Peyer's patch (tissue), 4 donors: ENCODE data around the gene RSPH1.

Source experiments
- CTCF ChIP-seq, 6 experiments: fragments of 450-650 bp in 4 of 6; fragments of 200-600 bp in 2 of 6; sonication (generic) in 1 of 6; IDR thresholded peaks; one replicate each; pipeline ENCODE4 v1.5.1; 2017 to 2019; ENCODE audit warnings: antibody characterized with exemption in 6 of 6, mild to moderate bottlenecking in 3 of 6, moderate library complexity in 1 of 6
- POLR2A ChIP-seq, 2 donors: fragments of 450-650 bp; IDR thresholded peaks; one replicate each; pipeline ENCODE4 v1.5.1; 2017; ENCODE audit warnings: antibody characterized with exemption in 2 of 2, mild to moderate bottlenecking in 2 of 2, moderate library complexity in 2 of 2

GRCh38 chr21:42423197-42423675 lies 72.8 kb downstream of the RSPH1 start:
- no peak for TF ChIP-seq POLR2A (IDR thresholded peaks at IDR 0.05)
- no peak for TF ChIP-seq CTCF (IDR thresholded peaks at IDR 0.05)
